ENCODE results near the gene MYO15B.

MYO15B gene

GRCh38 chr17:75587675-75588595, at the start of gene MYO15B:
Gene MYO15B, plus strand, starts transcription at chr17:75587800. Its CDS starts 258 bp downstream, at chr17:75588058.
- peak; percentile 19 to 49 for DNase-seq (ENCODE audit: low read depth in 2 of 2)

GRCh38 chr17:75539967-75540729, 47.5 kb upstream of the MYO15B start:
- no peak for DNase-seq (ENCODE audit: low read depth in 2 of 2)

DNA sequence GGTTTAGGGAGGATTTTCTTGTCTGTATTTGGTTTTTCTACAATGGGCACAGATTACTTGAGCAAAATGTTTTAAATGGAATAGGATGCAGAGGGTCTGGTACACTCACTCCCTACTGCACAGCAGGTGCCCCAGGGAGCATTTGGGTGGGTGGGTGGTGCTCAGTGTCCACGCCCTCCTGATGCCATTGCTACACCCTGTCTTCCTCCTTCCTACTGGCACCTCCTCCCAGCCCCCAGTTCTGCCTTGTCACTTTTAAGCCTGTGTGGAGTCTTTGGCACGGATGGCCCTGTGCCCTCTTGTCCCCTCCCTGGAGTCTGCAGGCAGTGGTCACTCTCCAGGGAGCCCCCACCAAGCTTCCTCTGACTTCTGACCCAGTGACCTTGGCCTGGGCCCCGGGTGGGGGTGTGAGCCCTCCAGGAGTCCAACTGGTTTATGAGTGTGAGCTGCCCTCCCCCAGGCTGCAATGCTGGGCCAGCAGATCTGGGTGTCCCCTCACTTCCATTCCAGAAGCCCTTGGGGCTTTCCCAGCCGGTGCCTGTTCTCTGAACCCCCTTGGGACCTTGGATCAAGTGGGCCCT, 46.6 kb upstream of the MYO15B start:
- DNase-seq (ENCODE audit: low read depth in 2 of 2), result no peak

DNA sequence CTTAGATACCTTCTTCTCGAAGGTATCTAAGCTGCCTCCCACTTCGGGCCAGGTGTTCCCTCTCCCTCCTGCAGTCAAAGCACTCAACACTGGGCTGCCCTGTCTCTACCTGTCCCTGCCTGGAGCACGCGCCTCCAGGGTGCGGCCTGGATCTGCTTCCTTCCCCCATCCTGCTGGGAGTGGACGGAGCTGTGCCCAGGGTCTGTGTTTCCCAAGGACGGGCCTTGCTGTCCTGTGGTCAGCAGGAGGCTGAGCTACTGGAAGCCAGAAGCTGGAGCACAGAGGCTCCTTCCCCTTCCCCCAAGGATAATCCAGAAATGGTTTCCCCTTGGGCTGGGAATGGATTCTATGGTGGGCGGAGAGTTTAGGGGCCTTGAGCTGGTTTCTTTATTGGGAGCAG, 45.4 kb upstream of the MYO15B start:
- no peak for DNase-seq (ENCODE audit: low read depth in 2 of 2)

GRCh38 chr17:75542728-75543336, 44.8 kb upstream of the MYO15B start:
- no peak for DNase-seq (ENCODE audit: low read depth in 2 of 2)

GRCh38 chr17:75544250-75544649, 43.4 kb upstream of the MYO15B start:
- DNase-seq (ENCODE audit: low read depth in 2 of 2), result no peak

DNA sequence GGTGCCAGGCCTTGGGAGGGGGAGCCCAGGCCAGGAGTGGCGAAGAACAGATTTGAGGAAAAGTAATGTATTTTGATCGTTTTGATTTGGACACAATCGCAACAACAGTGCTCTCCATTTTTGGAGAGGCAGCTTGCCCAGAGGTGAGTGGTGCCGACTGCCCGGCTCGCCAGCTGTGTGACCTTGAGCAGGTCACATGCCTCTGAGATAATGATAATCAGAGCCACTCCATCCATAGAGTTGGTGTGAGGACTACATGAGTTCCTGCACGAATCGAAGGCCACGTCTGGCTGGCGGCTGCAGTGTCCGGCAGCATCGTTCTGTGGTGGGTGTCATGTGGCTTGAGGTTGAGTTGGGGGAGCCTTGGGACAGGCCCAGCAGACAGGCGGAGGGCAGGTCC, 41.4 kb upstream of the MYO15B start:
- DNase-seq (ENCODE audit: low read depth in 2 of 2), result no peak

- DNase-seq (ENCODE audit: low read depth in 2 of 2), result no peak
These were observed 40.5 kb upstream of the MYO15B start for GRCh38 chr17:75547091-75547490.

GRCh38 chr17:75548813-75549212, 38.8 kb upstream of the MYO15B start:
- DNase-seq (ENCODE audit: low read depth in 2 of 2), result no peak

- DNase-seq (ENCODE audit: low read depth in 2 of 2), result no peak
These were observed 38.1 kb upstream of the MYO15B start for GRCh38 chr17:75549246-75550138.

- no peak for DNase-seq (ENCODE audit: low read depth in 2 of 2)
These were observed 37.5 kb upstream of the MYO15B start for GRCh38 chr17:75550139-75550465.

DNA sequence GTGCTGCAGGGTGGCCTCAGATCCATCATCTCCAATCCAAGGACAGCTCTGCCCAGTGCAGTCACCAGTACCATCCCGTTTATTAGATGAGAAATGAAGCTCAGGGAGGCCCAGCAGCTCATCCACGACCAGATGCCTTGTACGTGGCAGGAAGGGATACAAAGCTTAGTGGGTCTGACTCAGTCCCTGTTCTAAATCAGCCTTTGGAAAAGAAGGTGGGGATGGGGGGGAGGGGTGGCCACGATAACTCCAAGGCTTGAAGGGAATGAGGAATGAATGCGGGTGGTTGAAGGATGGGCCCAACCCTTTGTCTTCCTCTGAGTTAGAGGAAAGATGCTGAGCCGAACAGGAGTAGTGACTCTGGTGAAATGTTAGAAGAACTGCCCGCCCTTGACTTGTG, 36.3 kb upstream of the MYO15B start:
- DNase-seq (ENCODE audit: low read depth in 2 of 2), result no peak

- no peak for DNase-seq (ENCODE audit: low read depth in 2 of 2)
These were observed 34.9 kb upstream of the MYO15B start for GRCh38 chr17:75552425-75553294.

GRCh38 chr17:75553295-75554110, 34.1 kb upstream of the MYO15B start:
- no peak for DNase-seq (ENCODE audit: low read depth in 2 of 2)

- no peak for DNase-seq (ENCODE audit: low read depth in 2 of 2)
These were observed 31.9 kb upstream of the MYO15B start for GRCh38 chr17:75555679-75556153.

GRCh38 chr17:75557075-75557851, 30.3 kb upstream of the MYO15B start:
- no peak for DNase-seq (ENCODE audit: low read depth in 2 of 2)

DNA sequence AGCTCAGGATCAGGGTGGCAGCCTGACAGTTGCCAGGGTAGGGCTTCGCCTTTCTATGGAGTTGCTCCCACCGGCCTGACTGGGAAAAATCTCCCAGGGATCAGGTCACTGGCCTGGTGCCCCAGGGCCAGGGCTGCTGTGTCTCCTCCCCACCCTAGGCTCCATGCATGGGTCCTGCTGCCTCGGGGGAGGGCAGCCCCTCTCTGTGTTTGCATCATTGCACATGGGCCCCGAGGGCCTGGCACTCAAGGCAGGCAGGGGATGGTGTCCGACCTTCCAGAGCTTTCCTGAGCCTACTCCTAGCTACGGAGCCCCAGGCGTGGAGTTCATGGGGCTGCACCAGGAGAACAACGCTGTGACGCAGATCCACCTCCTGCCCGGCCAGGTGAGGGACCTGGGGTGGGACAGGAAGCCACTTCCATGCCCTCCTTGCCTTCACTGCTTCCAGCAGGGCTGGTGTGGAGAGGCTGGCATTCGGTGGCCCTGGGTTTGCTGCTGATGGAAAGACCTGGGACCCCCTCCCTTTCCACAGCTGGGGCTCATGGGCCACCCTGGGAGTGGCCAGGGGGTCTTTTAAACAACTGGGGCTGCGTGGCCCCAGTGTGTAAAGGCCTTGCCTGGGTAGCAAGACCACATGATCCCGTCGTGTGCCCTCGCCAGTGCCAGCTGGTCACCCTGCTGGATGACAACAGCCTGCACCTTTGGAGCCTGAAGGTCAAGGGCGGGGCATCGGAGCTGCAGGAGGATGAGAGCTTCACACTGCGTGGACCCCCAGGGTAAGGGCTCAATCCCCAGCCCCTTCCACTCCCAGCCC, 29.5 kb upstream of the MYO15B start:
- no peak for DNase-seq (ENCODE audit: low read depth in 2 of 2)
